Measurements from ENCODE around the gene SAP30. TPM values are rescaled to one million over a fixed set of nuclear protein-coding genes. Genes with fewer than 3 reads are reported as not detected.

Gene SAP30
- total and polyA plus RNA-seq, 9 of the 15 experiments (the other 6 are each of a cell fraction or from before 2014, with no cell fraction given), result 5.9 to 51.1 (median 32.6) TPM

GRCh38 chr4:173334085-173334890, 36.5 kb upstream of the SAP30 start, which contains the start of gene HMGB2 (continued):
- TF ChIP-seq, protein P1, sequence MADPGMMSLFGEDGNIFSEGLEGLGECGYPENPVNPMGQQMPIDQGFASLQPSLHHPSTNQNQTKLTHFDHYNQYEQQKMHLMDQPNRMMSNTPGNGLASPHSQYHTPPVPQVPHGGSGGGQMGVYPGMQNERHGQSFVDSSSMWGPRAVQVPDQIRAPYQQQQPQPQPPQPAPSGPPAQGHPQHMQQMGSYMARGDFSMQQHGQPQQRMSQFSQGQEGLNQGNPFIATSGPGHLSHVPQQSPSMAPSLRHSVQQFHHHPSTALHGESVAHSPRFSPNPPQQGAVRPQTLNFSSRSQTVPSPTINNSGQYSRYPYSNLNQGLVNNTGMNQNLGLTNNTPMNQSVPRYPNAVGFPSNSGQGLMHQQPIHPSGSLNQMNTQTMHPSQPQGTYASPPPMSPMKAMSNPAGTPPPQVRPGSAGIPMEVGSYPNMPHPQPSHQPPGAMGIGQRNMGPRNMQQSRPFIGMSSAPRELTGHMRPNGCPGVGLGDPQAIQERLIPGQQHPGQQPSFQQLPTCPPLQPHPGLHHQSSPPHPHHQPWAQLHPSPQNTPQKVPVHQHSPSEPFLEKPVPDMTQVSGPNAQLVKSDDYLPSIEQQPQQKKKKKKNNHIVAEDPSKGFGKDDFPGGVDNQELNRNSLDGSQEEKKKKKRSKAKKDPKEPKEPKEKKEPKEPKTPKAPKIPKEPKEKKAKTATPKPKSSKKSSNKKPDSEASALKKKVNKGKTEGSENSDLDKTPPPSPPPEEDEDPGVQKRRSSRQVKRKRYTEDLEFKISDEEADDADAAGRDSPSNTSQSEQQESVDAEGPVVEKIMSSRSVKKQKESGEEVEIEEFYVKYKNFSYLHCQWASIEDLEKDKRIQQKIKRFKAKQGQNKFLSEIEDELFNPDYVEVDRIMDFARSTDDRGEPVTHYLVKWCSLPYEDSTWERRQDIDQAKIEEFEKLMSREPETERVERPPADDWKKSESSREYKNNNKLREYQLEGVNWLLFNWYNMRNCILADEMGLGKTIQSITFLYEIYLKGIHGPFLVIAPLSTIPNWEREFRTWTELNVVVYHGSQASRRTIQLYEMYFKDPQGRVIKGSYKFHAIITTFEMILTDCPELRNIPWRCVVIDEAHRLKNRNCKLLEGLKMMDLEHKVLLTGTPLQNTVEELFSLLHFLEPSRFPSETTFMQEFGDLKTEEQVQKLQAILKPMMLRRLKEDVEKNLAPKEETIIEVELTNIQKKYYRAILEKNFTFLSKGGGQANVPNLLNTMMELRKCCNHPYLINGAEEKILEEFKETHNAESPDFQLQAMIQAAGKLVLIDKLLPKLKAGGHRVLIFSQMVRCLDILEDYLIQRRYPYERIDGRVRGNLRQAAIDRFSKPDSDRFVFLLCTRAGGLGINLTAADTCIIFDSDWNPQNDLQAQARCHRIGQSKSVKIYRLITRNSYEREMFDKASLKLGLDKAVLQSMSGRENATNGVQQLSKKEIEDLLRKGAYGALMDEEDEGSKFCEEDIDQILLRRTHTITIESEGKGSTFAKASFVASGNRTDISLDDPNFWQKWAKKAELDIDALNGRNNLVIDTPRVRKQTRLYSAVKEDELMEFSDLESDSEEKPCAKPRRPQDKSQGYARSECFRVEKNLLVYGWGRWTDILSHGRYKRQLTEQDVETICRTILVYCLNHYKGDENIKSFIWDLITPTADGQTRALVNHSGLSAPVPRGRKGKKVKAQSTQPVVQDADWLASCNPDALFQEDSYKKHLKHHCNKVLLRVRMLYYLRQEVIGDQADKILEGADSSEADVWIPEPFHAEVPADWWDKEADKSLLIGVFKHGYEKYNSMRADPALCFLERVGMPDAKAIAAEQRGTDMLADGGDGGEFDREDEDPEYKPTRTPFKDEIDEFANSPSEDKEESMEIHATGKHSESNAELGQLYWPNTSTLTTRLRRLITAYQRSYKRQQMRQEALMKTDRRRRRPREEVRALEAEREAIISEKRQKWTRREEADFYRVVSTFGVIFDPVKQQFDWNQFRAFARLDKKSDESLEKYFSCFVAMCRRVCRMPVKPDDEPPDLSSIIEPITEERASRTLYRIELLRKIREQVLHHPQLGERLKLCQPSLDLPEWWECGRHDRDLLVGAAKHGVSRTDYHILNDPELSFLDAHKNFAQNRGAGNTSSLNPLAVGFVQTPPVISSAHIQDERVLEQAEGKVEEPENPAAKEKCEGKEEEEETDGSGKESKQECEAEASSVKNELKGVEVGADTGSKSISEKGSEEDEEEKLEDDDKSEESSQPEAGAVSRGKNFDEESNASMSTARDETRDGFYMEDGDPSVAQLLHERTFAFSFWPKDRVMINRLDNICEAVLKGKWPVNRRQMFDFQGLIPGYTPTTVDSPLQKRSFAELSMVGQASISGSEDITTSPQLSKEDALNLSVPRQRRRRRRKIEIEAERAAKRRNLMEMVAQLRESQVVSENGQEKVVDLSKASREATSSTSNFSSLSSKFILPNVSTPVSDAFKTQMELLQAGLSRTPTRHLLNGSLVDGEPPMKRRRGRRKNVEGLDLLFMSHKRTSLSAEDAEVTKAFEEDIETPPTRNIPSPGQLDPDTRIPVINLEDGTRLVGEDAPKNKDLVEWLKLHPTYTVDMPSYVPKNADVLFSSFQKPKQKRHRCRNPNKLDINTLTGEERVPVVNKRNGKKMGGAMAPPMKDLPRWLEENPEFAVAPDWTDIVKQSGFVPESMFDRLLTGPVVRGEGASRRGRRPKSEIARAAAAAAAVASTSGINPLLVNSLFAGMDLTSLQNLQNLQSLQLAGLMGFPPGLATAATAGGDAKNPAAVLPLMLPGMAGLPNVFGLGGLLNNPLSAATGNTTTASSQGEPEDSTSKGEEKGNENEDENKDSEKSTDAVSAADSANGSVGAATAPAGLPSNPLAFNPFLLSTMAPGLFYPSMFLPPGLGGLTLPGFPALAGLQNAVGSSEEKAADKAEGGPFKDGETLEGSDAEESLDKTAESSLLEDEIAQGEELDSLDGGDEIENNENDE (IDR thresholded peaks at IDR 0.05; ENCODE audit: low read depth, low read length), result no peak
- no peak; the same call in 1 of the 2 replicates for TF ChIP-seq MGA (IDR thresholded peaks at IDR 0.05)
